Liver (tissue), 9 donors: ENCODE data around the gene MARCHF9. TPM values are rescaled to one million over a fixed set of nuclear protein-coding genes. Genes with fewer than 3 reads are reported as not detected.

ENCODE experiments used
- DNase-seq: peaks from one replicate; pipeline ENCODE4 v3.0.0-alpha.2; 2017; ENCODE audit warnings: low spot score
- H3K27ac ChIP-seq, 2 donors: one replicate each; pipeline ENCODE4 v1.7.0; 2013; ENCODE audit warnings: inconsistent platforms in 2 of 2, low read length in 2 of 2, control low read depth in 1 of 2, low read depth in 1 of 2, mild to moderate bottlenecking in 1 of 2
- H3K27me3 ChIP-seq, 4 donors: one replicate each; pipeline versions ENCODE4 v1.6.1 to v1.7.0; 2013; ENCODE audit warnings: low read length in 3 of 4, inconsistent platforms in 1 of 4, mild to moderate bottlenecking in 1 of 4, moderate library complexity in 1 of 4; ENCODE audit not compliant: control insufficient read depth in 4 of 4, insufficient read depth in 4 of 4
- H3K36me3 ChIP-seq, 4 donors: one replicate each; pipeline versions ENCODE4 v1.6.1 to v1.7.0; 2013; ENCODE audit warnings: low read length in 3 of 4, mild to moderate bottlenecking in 3 of 4, low read depth in 1 of 4, moderate library complexity in 1 of 4; ENCODE audit not compliant: control insufficient read depth in 4 of 4, insufficient read depth in 3 of 4
- H3K4me1 ChIP-seq, 4 donors: one replicate each; pipeline versions ENCODE4 v1.6.1 to v1.7.0; 2013; ENCODE audit warnings: low read length in 3 of 4, mild to moderate bottlenecking in 3 of 4, moderate library complexity in 1 of 4; ENCODE audit not compliant: control insufficient read depth in 4 of 4, insufficient read depth in 4 of 4
- H3K4me3 ChIP-seq, 3 donors: one replicate each; pipeline versions ENCODE4 v1.6.1 to v1.7.0; 2013; ENCODE audit warnings: low read length in 3 of 3, control low read depth in 1 of 3, low read depth in 1 of 3, mild to moderate bottlenecking in 1 of 3
- H3K9ac ChIP-seq, 2 donors: one replicate each; pipeline ENCODE4 v1.7.0; 2013; ENCODE audit warnings: low read length in 2 of 2, mild to moderate bottlenecking in 2 of 2, moderate library complexity in 2 of 2, control low read depth in 1 of 2, low read depth in 1 of 2
- H3K9me3 ChIP-seq, 4 donors: one replicate each; pipeline versions ENCODE4 v1.6.1 to v1.7.0; 2013; ENCODE audit warnings: low read length in 3 of 4; ENCODE audit not compliant: control insufficient read depth in 4 of 4
- FOXA2 ChIP-seq: IDR thresholded peaks from 2 replicates; pipeline ENCODE4 v1.6.1; 2016; ENCODE audit warnings: antibody characterized with exemption
- HNF4A ChIP-seq, 2 donors: conservative IDR thresholded peaks; 2 replicates each; pipeline ENCODE4 v1.6.1; 2016; ENCODE audit warnings: antibody characterized with exemption in 2 of 2, mild to moderate bottlenecking in 2 of 2
- NR2F2 ChIP-seq: IDR thresholded peaks from 2 replicates; pipeline ENCODE4 v1.6.1; 2016; ENCODE audit warnings: antibody characterized with exemption
- RAD21 ChIP-seq, 2 donors: IDR thresholded peaks; 2 replicates each; pipeline ENCODE4 v1.6.1; 2016; ENCODE audit warnings: antibody characterized with exemption in 2 of 2, mild to moderate bottlenecking in 2 of 2
- RXRA ChIP-seq, 2 donors: IDR thresholded peaks; 2 replicates each; pipeline ENCODE4 v1.6.1; 2017 to 2018; ENCODE audit warnings: antibody characterized with exemption in 2 of 2, mild to moderate bottlenecking in 1 of 2
- TAF1 ChIP-seq: conservative IDR thresholded peaks from 2 replicates; pipeline ENCODE4 v1.6.1; 2016; ENCODE audit warnings: antibody characterized with exemption, mild to moderate bottlenecking
- ZBTB33 ChIP-seq: IDR thresholded peaks from 2 replicates; pipeline ENCODE4 v1.6.1; 2016; ENCODE audit warnings: antibody characterized with exemption
- WGBS: extraction: QIAGEN DNeasy Blood & Tissue Kit; methylation state at CpG from one replicate; pipeline ENCODE4 v1.1.7; 2013; 5-methylcytosine and 5-hydroxymethylcytosine counted together
- polyA plus RNA-seq, 2 donors: library from polyadenylated mRNA; stranded (reverse) in 1 of 2; unstranded in 1 of 2; fragments of 200-250 nt in 1 of 2; fragments of >200 nt in 1 of 2; fragmentation: Nextera tagmentation in 1 of 2; extraction: Ambion mirVana in 1 of 2; gene quantifications; one replicate each; pipeline versions ENCODE4 v1.2.1 to v1.2.3, GENCODE V29; 2013 to 2015
- total RNA-seq, 2 donors: library from RNA; depleted of rRNA; stranded (reverse); fragments of >200 nt; gene quantifications; one replicate each; pipeline ENCODE4 v1.2.3, GENCODE V29; 2014
- TF ChIP-seq, protein P1 (sequence below): IDR thresholded peaks from 2 replicates; pipeline ENCODE4 v1.6.1; 2016; ENCODE audit warnings: antibody characterized with exemption
- TF ChIP-seq, protein P2 (sequence below): fragments of 150-350 bp; IDR thresholded peaks from 2 replicates; pipeline ENCODE4 v1.5.1; 2017; ENCODE audit warnings: improper control_type of control experiment, low read depth, low read length; ENCODE audit not compliant: missing input control
- donor health status: healthy.
- donor health status: healthy.
- donor health status: healthy.
- donor health status: healthy.
- donor health status: healthy.

The MARCHF9 gene
- total and polyA plus RNA-seq, 4 donors: 1.1 to 3.0 (median 2.2) TPM

- TF ChIP-seq ZBTB33 (no peak), RAD21 (IDR thresholded peaks at IDR 0.05) (no peak)
These were observed 36.9 kb upstream of the MARCHF9 start (continued) for GRCh38 chr12:57717846-57718640.

DNA sequence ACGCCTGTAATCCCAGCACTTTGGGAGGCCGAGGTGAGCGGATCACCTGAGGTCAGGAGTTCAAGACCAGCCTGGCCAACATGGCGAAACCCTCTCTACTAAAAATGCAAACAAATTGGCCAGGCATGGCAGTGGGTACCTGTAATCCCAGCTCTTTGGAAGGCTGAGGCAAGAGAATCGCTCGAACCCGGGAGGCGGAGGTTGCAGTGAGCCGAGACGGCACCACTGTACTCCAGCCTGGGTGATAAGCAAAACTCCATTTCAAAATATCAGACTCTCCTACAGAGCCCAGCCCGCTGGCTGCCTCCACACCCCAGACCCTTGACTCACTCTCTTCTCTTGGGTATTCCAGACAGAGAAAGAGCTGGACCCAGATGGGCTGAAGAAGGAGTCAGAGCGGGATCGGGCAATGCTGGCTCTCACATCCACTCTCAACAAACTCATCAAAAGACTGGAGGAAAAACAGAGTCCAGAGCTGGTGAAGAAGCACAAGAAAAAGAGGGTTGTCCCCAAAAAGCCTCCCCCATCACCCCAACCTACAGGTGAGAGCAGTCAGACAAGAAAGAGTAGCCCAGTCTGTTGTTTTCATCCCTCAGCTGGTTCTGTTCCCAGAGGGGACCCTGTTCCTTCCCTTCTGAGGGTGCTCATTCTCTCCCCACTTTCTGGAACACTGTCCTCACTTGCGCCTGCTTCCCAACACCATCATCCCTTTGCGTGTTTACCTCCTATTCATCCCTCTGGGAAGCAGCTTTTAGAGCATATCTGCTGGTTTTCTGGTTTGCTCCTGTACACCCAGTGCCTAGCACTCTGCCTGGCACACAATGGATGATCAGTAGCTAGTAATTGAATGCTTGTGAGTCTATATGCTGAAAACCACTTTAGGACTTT, 36.0 kb upstream of the MARCHF9 start:
- Histone ChIP-seq H3K27me3 (no peaks in the 10 kb centered on the region), H3K27ac (no peak overlapping the region), H3K4me1 (no peaks in the 10 kb centered on the region), H3K4me3 (no peak overlapping the region), H3K36me3 (peaks cover 14 to 64% (median 52%) of the 10 kb centered on the region in 4 donors), H3K9ac (no peak overlapping the region), H3K9me3 (no peaks in the 10 kb centered on the region)
- TF ChIP-seq NR2F2: no peak
- TF ChIP-seq TAF1: no peak
- TF ChIP-seq FOXA2: no peak
- TF ChIP-seq, protein P1, sequence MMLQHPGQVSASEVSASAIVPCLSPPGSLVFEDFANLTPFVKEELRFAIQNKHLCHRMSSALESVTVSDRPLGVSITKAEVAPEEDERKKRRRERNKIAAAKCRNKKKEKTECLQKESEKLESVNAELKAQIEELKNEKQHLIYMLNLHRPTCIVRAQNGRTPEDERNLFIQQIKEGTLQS: no peak
- TF ChIP-seq HNF4A (conservative IDR thresholded peaks at IDR 0.05): no peak
- TF ChIP-seq, protein P2, sequence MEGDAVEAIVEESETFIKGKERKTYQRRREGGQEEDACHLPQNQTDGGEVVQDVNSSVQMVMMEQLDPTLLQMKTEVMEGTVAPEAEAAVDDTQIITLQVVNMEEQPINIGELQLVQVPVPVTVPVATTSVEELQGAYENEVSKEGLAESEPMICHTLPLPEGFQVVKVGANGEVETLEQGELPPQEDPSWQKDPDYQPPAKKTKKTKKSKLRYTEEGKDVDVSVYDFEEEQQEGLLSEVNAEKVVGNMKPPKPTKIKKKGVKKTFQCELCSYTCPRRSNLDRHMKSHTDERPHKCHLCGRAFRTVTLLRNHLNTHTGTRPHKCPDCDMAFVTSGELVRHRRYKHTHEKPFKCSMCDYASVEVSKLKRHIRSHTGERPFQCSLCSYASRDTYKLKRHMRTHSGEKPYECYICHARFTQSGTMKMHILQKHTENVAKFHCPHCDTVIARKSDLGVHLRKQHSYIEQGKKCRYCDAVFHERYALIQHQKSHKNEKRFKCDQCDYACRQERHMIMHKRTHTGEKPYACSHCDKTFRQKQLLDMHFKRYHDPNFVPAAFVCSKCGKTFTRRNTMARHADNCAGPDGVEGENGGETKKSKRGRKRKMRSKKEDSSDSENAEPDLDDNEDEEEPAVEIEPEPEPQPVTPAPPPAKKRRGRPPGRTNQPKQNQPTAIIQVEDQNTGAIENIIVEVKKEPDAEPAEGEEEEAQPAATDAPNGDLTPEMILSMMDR: no peak
- no peak for TF ChIP-seq ZBTB33
- no peak for TF ChIP-seq RXRA (IDR thresholded peaks at IDR 0.05)
- DNase-seq: no peak
- WGBS: 97% methylated on average over 15 of the region's 15 CpGs
